Fibroblast of pulmonary artery (primary cell): Measurements from ENCODE around the gene C12orf57.

ENCODE experiments used
- DNase-seq: peaks from one replicate; pipeline ENCODE4 v3.0.0-alpha.2; 2010; ENCODE audit warnings: low read depth
- H3K4me3 ChIP-seq: replicated peaks from 2 replicates; pipeline ENCODE4 v1.5.1; 2011; ENCODE audit warnings: low read depth, mild to moderate bottlenecking, control low read depth, low read length, moderate library complexity
- CTCF ChIP-seq: IDR thresholded peaks from 2 replicates; pipeline ENCODE4 v1.5.1; 2011; ENCODE audit warnings: mild to moderate bottlenecking, control low read depth, low read length, inconsistent platforms; ENCODE audit errors: missing control alignments

The C12orf57 gene

GRCh38 chr12:6978611-6979011 is 34.8 kb downstream of the C12orf57 start:
- DNase-seq, result no peak
- no peak overlapping the region for H3K4me3 ChIP-seq
- TF ChIP-seq CTCF, result no peak

GRCh38 chr12:6979021-6979420 is 35.2 kb downstream of the C12orf57 start:
- TF ChIP-seq CTCF, result no peak
- no peak for DNase-seq
- H3K4me3 ChIP-seq, result no peak overlapping the region

- no peak for TF ChIP-seq CTCF
- no peak for DNase-seq
- H3K4me3 ChIP-seq, result no peak overlapping the region
Observed at GRCh38 chr12:6979453-6979852, 35.6 kb downstream of the C12orf57 start.

- no peak overlapping the region for H3K4me3 ChIP-seq
- DNase-seq, result no peak
- no peak for TF ChIP-seq CTCF
Observed at GRCh38 chr12:6980075-6980474, 36.3 kb downstream of the C12orf57 start.

GRCh38 chr12:6980740-6981139 is 36.9 kb downstream of the C12orf57 start:
- no peak for TF ChIP-seq CTCF
- no peak for DNase-seq

GRCh38 chr12:6981152-6982052 is 37.6 kb downstream of the C12orf57 start:
- no peak for DNase-seq
- TF ChIP-seq CTCF, result no peak
- no peak overlapping the region for H3K4me3 ChIP-seq

More at GRCh38 chr12:6980740-6981139, 36.9 kb downstream of the C12orf57 start:
- no peak overlapping the region for H3K4me3 ChIP-seq

GRCh38 chr12:6982532-6982931 is 38.7 kb downstream of the C12orf57 start:
- no peak for DNase-seq
- no peak for TF ChIP-seq CTCF
- H3K4me3 ChIP-seq, result no peak overlapping the region
